Endometrial microvascular endothelial cells (primary cell): ENCODE data around the gene ADAMTSL5. TPM values are rescaled to one million over a fixed set of nuclear protein-coding genes. Genes with fewer than 3 reads are reported as not detected.
"Not testable (repeated sequence)": the region's sequence is repeated elsewhere in the genome, so short reads cannot be mapped to it uniquely, and the experiment has no call there.

Source experiments
- in situ Hi-C: cut with HindIII; loops from 2 replicates; pipeline ENCODE4 v1.10.0; 2017; ENCODE audit warnings: low sequenced_read_pairs, low pct_unique_long_range_greater_than_20kb; ENCODE audit errors: inconsistent ontology term
- total RNA-seq: library from RNA; depleted of rRNA; stranded (reverse); fragments of >200 nt; gene quantifications from one replicate; pipeline ENCODE4 v1.2.3, GENCODE V29; 2015; ENCODE audit errors: inconsistent ontology term

The ADAMTSL5 gene
- total RNA-seq, 1 donor from 2014 or later = not detected

GRCh38 chr19:1503089-1503924 is 9.5 kb downstream of the ADAMTSL5 start:
- in situ Hi-C loops = no loop called here

- in situ Hi-C loops = no loop called here
Measured at GRCh38 chr19:1502433-1503088, 10.3 kb downstream of the ADAMTSL5 start.

- in situ Hi-C loops = no loop called here
Measured at GRCh38 chr19:1501200-1501595, 11.6 kb downstream of the ADAMTSL5 start.

- in situ Hi-C loops = not testable (repeated sequence)
Measured at GRCh38 chr19:1499231-1499630, 13.6 kb downstream of the ADAMTSL5 start.

DNA sequence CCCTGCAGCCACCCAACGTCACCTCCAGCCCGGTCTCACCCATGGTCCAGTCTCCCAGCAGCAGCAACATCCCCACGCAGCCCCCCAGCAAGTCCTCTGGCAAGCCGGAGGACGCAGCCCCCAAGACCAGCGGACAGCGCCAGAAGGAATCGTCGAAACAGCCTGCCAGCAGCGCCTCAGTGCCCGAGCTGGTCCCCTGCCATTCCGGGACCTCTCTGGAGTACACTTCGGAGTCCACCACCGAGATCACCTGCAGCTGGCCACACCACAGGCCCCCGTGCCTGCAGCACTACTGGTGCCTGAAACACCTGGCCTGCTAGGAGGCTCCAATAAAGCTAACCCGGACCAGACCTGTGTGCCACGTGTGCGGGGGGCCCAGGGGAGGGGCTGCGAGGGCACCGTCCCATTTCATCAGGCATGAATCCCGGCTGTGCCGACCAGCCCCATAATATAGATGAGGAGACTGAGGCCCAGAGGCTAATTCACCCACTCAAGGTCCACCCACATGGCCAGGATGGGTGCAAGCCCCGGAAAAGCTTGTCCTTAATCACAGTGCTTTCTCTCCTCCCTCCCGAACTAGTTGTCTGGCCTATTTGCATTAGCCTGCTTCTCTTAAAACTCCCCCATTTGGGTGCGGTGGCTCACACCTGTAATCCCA is 15.1 kb downstream of the ADAMTSL5 start:
- in situ Hi-C loops = no loop called here

GRCh38 chr19:1496714-1497577 is 15.9 kb downstream of the ADAMTSL5 start:
- in situ Hi-C loops = no loop called here

DNA sequence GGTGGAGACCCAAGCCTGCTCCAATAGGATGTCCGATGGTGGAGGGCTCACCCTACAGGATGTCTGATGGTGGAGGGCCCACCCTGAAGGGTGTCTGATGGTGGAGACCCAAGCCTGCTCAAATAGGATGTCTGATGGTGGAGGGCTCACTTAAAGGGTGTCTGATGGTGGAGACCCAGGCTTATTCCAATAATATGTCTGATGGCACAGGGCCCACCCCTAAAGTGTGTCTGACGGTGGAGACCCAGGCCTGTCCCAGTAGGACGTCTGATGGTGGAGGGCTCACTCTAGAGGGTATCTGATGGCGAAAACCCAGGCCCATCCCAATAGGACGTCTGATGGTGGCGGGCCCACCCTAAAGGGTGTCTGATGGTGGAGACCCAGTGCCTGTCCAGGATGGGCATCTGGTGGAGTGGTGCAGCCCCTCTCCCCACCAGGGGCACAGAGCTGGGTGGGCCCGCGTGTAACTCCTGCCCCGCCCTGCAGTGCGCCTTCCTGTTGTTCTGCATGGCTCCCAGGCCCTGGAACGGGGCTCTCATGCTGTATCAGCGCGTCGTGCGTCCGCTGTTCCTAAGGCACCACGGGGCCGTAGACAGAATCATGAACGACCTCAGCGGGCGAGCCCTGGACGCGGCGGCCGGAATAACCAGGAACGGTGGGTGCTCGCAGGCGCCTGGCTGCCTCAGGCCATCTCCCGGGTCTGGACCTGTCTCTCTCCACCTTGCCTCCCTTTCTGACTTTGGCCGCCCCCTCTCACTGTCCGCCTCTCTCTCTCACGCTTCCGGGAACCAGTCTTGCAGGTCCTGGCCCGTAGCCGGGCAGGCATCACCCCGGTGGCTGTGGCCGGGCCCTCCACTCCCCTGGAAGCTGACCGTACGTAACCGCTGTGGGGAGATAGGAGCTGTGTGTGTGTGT is 16.8 kb downstream of the ADAMTSL5 start:
- in situ Hi-C loops = no loop called here

GRCh38 chr19:1495051-1495798 is 17.6 kb downstream of the ADAMTSL5 start:
- in situ Hi-C loops = no loop called here

- in situ Hi-C loops = no loop called here
Measured at GRCh38 chr19:1494115-1494815, 18.6 kb downstream of the ADAMTSL5 start.

DNA sequence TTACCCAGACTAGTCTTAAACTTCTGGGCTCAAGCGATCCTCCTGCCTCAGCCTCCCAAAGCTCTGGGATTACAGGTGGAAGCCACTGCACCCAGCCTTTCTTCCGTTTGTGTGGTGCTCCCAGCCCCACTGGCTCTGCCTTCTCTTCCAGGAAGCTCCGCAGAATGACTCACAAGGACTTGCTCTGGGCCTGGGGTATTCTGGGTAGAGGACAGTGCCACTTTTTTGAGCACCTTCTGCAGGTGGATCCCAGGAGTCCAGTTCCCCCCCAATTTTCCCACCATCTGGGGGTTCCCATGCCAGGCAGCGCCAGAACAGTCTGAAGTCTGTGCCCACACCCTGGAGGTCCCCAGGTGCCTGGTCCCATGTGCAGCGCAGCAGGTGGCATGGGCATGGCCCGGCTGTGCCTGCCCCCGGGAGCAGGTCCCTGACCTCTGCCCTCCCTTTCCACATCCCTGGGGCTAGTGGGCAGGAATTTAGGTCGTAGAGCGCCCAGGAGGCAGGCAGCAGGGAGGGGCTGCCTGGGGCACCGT is 20.3 kb downstream of the ADAMTSL5 start:
- in situ Hi-C loops = no loop called here

DNA sequence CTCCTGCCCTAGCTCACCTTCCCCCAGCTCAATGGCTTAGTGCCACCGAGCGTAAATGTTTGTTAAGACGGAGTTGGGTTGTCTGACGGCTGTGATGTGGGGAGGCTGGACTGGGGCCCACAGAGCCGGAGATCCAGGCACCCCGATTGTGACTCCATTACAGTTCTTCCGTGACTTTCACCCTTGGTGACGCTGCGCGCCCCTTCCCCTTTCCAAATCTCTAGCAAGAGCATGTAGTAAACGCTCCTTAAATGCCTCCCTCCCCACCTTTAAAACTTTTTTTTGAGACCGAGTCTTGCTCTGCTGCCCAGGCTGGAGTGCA is 21.0 kb downstream of the ADAMTSL5 start:
- in situ Hi-C loops = no loop called here

DNA sequence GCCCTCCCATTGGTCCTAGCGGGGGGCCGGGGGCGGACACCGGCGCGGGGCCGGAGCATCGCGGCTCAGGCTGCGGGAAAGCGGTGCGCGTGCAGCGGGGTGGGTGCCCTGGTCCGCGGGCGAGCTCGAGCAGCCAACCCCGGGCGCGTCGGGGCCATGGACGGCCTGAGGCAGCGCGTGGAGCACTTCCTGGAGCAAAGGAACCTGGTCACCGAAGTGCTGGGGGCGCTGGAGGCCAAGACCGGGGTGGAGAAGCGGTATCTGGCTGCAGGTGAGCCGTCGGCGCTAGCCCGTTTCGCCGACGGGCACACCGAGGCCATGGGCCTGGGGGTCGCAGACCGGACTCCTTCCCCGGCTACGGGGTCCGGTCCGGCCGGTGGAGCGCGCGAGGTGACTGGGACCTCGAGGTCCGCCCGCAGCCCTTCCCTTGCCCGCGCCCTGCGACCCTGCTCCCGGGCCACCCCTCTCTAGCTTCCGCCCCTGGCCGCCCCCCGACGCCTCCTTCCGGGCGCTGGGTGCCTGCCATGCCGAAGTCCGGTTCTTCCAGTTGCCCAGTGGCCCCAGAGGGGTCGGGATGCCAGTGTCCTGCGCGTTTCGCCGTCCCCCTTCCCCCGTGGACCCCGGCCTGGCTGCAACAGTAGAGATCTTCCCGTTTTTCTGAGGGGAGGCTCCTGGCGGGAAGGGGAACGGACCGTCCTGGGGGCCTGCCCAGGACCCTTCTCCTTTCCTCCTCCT is 21.5 kb downstream of the ADAMTSL5 start, which contains the start of gene REEP6:
TSS of gene REEP6 (plus strand) at position 68 of the 735 bp plus-strand sequence. CDS start at position 157, 89 bp downstream.
- in situ Hi-C loops = no loop called here

DNA sequence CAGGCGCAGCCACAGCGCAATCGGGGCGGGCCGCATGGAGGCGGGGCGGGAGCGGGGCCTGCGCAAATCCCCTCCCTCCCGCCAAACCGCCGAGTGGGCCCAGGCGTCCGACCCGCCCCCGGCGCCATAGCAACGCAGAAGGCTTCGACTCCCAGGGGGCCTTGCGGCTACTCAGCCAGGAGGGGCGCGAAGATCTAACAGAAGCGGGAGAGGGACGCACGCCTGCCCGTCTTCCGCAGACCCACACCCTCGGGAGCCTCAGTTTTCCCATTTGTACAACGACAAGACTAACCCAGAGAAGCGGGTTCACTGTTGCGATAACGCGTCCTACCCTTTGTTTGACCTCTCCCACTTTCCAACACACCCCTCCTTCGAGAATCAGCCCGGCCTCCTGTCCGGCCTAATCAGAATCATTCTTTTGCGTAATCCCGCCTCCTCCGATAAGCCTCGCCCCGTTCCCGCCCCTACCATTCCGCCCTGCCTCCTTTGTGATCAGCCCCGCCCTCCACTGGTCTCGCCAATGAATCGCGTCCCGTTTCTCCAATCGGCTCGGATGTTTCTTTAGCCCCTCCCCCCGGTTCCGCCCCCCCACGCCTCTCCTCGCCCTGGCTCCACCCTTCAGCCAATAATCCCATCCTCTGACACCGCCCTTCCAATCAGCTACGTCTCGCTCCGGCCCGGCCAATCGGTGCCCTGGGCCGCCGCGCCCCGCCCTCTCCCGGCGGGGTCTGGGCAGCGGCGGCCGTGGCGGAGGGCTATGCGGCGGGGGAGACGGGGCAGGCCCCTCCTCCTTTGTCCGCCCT is 22.3 kb downstream of the ADAMTSL5 start, which contains the start of gene PCSK4:
TSS of gene PCSK4 (minus strand) at position 40 of the 803 bp plus-strand sequence. CDS start at position 36, 4 bp downstream.
- in situ Hi-C loops = no loop called here

DNA sequence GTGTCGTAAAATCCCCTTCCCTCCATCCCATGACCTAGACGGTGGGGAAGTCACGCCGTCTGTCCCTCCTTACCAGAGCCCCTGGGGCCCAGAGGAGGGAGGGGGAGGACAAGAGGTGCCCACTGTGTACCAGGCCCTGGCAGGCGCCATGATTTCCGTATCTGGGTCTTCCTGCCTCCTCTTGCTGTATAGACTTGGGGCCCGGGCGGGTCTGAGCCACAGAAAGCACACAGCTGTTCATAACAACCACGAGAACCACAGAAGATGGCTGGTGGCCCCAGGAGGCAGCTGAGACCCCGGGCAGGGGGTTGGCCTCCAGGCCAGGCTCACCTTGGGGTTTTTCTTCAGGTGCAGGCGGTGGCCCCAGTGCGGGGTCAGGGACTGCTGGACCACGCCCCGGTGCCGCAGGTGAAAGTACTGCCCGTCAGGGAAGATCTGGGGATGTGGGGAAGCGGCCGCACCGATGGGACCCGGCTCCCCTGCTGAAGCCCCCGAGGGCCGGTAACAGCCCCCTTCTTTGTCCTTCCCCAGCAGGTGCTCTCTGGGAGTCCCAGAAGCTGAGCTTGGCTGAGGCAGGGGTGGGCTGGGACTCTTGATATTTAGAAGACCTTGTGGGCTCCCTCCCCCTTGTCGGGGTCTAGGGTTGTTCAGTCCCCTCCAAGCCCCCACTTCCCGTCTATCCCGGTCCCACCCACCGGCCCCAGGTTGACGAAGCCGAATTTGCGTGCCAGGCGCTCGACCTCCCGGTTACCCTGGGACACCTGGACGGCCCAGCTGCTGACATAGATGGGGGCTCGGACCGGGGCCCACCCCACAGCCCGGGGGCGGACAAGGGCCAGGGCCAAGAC is 23.1 kb downstream of the ADAMTSL5 start:
- in situ Hi-C loops = no loop called here
